ENCODE results near the gene CDC42BPB.
A peak's percentile ranks its signal among the peaks of the same experiment; 100 is the strongest.

The CDC42BPB gene, protein sequence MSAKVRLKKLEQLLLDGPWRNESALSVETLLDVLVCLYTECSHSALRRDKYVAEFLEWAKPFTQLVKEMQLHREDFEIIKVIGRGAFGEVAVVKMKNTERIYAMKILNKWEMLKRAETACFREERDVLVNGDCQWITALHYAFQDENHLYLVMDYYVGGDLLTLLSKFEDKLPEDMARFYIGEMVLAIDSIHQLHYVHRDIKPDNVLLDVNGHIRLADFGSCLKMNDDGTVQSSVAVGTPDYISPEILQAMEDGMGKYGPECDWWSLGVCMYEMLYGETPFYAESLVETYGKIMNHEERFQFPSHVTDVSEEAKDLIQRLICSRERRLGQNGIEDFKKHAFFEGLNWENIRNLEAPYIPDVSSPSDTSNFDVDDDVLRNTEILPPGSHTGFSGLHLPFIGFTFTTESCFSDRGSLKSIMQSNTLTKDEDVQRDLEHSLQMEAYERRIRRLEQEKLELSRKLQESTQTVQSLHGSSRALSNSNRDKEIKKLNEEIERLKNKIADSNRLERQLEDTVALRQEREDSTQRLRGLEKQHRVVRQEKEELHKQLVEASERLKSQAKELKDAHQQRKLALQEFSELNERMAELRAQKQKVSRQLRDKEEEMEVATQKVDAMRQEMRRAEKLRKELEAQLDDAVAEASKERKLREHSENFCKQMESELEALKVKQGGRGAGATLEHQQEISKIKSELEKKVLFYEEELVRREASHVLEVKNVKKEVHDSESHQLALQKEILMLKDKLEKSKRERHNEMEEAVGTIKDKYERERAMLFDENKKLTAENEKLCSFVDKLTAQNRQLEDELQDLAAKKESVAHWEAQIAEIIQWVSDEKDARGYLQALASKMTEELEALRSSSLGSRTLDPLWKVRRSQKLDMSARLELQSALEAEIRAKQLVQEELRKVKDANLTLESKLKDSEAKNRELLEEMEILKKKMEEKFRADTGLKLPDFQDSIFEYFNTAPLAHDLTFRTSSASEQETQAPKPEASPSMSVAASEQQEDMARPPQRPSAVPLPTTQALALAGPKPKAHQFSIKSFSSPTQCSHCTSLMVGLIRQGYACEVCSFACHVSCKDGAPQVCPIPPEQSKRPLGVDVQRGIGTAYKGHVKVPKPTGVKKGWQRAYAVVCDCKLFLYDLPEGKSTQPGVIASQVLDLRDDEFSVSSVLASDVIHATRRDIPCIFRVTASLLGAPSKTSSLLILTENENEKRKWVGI (N-terminal part only)

GRCh38 chr14:103057372-103058163, at the start of gene CDC42BPB:
Gene CDC42BPB (minus strand): TSS chr14:103057549. CDS start chr14:103057173, 376 bp downstream.
- DNase-seq, result peak; percentile 69

DNA sequence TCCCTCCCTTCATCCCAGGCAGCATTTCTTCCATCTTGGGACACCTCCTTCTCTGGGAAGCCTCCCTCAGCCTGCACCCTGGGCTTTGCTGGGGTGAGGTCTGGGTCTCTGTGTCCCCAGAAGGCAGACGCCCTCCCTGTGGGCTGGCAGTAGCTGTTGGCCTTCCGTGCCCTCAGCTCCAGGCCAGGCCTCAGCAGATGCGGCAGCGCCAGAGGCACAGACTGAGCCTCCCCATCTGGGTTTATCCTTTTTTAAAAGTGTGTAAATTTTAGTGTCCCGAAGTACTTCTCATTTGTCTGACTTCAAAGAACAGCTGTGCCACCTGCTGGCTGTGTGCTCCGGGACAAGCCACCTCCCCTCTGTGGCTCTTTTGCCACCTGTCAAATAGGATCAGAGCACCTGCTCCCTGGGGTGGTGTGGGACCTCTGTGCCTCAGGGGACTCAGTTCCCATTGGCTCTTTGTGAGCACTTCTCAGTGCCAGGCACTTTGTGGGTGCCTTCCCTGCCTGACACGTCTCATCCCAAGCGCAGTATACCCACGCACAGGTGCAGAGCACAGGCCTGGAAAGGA, 48.3 kb upstream of the CDC42BPB start:
- DNase-seq, result peak; percentile 32

GRCh38 chr14:103104654-103105452, 47.5 kb upstream of the CDC42BPB start:
- peak; percentile 83 for DNase-seq

DNA sequence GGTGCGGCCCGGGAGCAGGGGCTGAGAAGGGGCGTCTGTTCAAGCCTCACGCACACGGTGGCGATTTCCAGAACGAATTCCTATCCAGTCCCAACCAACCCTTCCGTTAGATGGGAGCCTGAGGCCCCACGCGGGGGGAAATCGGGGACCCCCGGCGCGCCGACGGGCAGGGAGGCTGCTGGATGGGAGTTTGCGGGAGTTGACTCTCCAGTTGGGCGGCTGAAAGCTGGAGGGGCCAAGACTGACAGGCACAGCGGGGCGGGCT, 47.0 kb upstream of the CDC42BPB start:
- DNase-seq, result no peak

GRCh38 chr14:103103461-103104388, 46.4 kb upstream of the CDC42BPB start:
- no peak for DNase-seq

DNA sequence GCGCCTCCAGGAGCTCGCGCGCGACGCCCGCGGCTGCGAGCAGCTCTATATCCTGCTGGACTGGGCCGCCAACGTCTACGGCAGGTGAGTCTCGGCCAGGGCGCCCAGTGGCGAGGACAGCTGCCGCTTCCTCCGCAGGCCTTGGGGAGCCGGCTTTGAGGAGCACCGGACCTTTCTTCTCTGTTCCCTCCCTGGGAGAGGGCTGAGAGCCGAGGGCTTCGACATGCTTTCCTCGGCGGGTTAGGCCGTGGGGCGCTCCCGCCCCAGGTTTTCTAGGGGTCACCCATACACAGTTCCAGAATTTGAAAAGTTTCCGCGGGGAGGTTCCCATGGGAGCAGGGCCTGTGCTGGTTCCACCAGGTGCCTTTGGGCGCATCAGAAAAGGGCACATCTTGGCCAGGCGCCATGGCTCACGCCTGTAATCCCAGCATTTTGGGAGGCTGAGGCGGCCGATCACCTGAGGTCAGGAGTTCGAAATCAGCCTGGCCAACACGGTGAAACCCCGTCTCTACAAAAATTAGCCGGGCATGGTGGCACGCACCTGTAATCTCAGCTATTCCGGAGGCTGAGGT, 45.4 kb upstream of the CDC42BPB start:
- DNase-seq, result no peak

- DNase-seq, result no peak
Measured at GRCh38 chr14:103101963-103102688, 44.8 kb upstream of the CDC42BPB start.

DNA sequence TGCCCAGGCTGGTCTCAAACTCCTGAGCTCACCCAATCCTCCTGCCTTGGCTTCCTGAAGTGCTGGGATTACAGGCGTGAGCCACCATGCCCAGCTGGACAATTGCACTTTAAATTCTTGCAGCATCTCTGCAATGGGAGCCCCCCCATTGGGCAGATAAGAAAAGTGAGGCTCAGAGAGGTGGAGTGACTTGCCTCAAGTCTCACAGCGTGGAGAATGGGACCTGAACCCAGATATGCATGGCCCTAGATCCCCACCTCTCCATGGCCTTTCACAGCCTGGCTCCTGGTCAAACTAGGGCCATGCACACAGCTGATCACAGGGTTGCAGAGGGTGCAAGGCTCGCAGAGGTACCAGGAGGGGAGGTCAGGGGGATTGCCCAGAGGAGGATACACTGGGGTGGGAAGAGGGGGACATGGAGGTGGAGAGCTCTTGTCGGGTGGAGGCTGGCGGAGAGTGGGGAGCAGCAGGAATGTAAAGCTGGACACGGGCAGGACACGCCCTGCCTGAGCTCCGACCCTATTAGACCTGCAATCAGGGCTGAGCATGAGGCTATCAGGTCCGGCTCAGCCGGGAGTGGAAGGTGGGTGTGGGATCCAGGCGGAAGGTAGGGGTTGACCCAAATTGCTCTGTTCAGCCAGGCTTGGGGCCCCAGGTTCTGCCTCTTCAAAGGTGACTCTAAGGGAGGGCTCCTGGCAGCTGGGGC, 44.1 kb upstream of the CDC42BPB start:
- DNase-seq, result no peak

- no peak for DNase-seq
Measured at GRCh38 chr14:103100281-103101121, 43.2 kb upstream of the CDC42BPB start.

GRCh38 chr14:103099733-103100280, 42.5 kb upstream of the CDC42BPB start:
- no peak for DNase-seq

- no peak for DNase-seq
Measured at GRCh38 chr14:103099081-103099732, 41.9 kb upstream of the CDC42BPB start.

GRCh38 chr14:103097994-103098957, 40.9 kb upstream of the CDC42BPB start:
- DNase-seq, result no peak

- no peak for DNase-seq
Measured at GRCh38 chr14:103097244-103097993, 40.1 kb upstream of the CDC42BPB start.

- DNase-seq, result no peak
Measured at GRCh38 chr14:103096387-103096786, 39.0 kb upstream of the CDC42BPB start.

Data from activated T-cell treated with anti-CD3 and anti-CD28 coated beads, Interleukin-2, amount 50 U/mL, for 1 hour (primary cell).